ENCODE data around the gene PRND. TPM values are rescaled to one million over a fixed set of nuclear protein-coding genes. Genes with fewer than 3 reads are reported as not detected.

The PRND gene, protein sequence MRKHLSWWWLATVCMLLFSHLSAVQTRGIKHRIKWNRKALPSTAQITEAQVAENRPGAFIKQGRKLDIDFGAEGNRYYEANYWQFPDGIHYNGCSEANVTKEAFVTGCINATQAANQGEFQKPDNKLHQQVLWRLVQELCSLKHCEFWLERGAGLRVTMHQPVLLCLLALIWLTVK
- polyA plus RNA-seq (2011; rRNA removed) (not detected in 2 replicates), polyA plus RNA-seq (2017; fragmentation: RNase III; extraction: RNeasy Plus Mini Kit Qiagen cat#74134 plus additional on column Dnase treatment) (not detected in 3 replicates), polyA minus RNA-seq (2011; rRNA and poly(A)+ RNA removed) (not detected in 2 replicates)
- polyA plus RNA-seq (2012; cell fraction: cytosol; rRNA removed): not detected in 2 replicates
- polyA plus RNA-seq (2012; cell fraction: nucleus; rRNA removed): not detected in 2 replicates

GRCh38 chr20:4721719-4722118 is at the start of gene PRND:
PRND (plus strand) TSS chr20:4721909; CDS start chr20:4724552, 2,643 bp downstream.
- H3K9me3 ChIP-seq: no peaks in the 10 kb centered on the region
- H3K4me1 ChIP-seq: peaks cover 6% of the 10 kb centered on the region; the same call in 2 of the 3 replicates
- ChIA-PET CTCF (interaction anchor here (0.7 to 15.3 kb wide), 10 partner anchors 15 to 739 kb away, joined by 3 to 378 read pairs (median 4); no protein-coding TSS in a partner anchor), POLR2A (no interaction called here)
- H3K4me2 ChIP-seq: peak within 1 kb of the TSS; percentile 84
- TF ChIP-seq ATOH8 (CRISPR knock-in tag; IDR thresholded peaks at IDR 0.05; ENCODE audit: low read depth) (no peak), FOSB (CRISPR knock-in tag; IDR thresholded peaks at IDR 0.05) (no peak), ELK1 (IDR thresholded peaks at IDR 0.05; ENCODE audit: low read depth, low read length) (no peak), PHF8 (IDR thresholded peaks at IDR 0.05; ENCODE audit: borderline replicate concordance, low read depth) (no peak), EHMT2 (IDR thresholded peaks at IDR 0.05; ENCODE audit: low read depth) (no peak), NFE2L2 (conservative IDR thresholded peaks at IDR 0.05; ENCODE audit: low read length) (no peak), REST (IDR thresholded peaks at IDR 0.05) (no peak), JUNB (IDR thresholded peaks at IDR 0.05) (no peak), SMC3 (IDR thresholded peaks at IDR 0.05) (no peak), FOSL2 (IDR thresholded peaks at IDR 0.05) (no peak), FOSL2 (CRISPR knock-in tag; IDR thresholded peaks at IDR 0.05) (no peak), NPAS2 (CRISPR knock-in tag; IDR thresholded peaks at IDR 0.05; ENCODE audit: borderline replicate concordance) (no peak), EHF (CRISPR knock-in tag; IDR thresholded peaks at IDR 0.05) (no peak), CEBPB (IDR thresholded peaks at IDR 0.05) (no peak), POLR2A (IDR thresholded peaks at IDR 0.05; ENCODE audit: low read length) (no peak), NR3C1 (IDR thresholded peaks at IDR 0.05) (no peak), KDM5A (IDR thresholded peaks at IDR 0.05) (no peak)
- TF ChIP-seq, protein P1, sequence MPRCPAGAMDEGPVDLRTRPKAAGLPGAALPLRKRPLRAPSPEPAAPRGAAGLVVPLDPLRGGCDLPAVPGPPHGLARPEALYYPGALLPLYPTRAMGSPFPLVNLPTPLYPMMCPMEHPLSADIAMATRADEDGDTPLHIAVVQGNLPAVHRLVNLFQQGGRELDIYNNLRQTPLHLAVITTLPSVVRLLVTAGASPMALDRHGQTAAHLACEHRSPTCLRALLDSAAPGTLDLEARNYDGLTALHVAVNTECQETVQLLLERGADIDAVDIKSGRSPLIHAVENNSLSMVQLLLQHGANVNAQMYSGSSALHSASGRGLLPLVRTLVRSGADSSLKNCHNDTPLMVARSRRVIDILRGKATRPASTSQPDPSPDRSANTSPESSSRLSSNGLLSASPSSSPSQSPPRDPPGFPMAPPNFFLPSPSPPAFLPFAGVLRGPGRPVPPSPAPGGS (IDR thresholded peaks at IDR 0.05): no peak
- H3K27ac ChIP-seq: peak within 1 kb of the TSS in 1 of 2 experiments; percentile 5; a peak in 1 of 6 replicates
- DNase-seq (ENCODE audit: low read depth in 1 of 2, low spot score in 1 of 2): no peak
- peak within 1 kb of the TSS; percentile 23; the same call in 1 of the 3 replicates for H3K4me3 ChIP-seq
- ATAC-seq: peak in 1 of 2 experiments; percentile 18; a peak in 1 of 6 replicates
- 64% methylated on average over 6 of the region's 8 CpGs for WGBS (ENCODE audit: missing lambda C conversion rate)
- no peak for FAIRE-seq

DNA sequence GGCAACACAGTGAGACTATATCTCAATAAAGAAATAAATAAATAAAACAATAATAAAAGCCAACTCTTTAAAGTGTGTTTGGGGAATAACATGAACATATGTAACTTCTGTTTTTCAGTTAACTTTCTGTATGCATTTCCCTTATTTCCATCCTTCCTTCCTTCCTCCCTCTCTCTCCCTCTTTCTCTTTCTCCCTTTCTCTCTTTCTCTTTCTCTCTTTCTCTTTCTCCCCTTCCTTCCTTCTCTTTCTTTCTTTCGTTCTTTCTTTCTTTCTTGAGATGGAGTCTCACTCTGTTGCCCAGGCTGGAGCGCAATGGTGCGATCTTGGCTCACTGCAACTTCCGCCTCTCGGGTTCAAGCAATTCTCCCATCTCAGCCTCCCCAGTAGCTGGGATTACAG is 48.8 kb upstream of the PRND start:
- H3K4me3 ChIP-seq: no peak overlapping the region
- H3K9me3 ChIP-seq: no peaks in the 10 kb centered on the region
- FAIRE-seq: no peak
- no peak overlapping the region for H3K27ac ChIP-seq
- POLR2A ChIA-PET: no interaction called here
- CTCF ChIA-PET: interaction anchor here (0.6 to 1.8 kb wide), 4 partner anchors 12 to 80 kb away, joined by 3 to 4 read pairs (median 4); no protein-coding TSS in a partner anchor
- no peak overlapping the region for H3K4me2 ChIP-seq
- no peak for DNase-seq (ENCODE audit: low read depth in 1 of 2, low spot score in 1 of 2)
- no peak for TF ChIP-seq RNF2 (IDR thresholded peaks at IDR 0.05; ENCODE audit: borderline replicate concordance, low read depth)
- TF ChIP-seq GATA3 (IDR thresholded peaks at IDR 0.05; ENCODE audit: borderline replicate concordance): no peak
- TF ChIP-seq KDM5A (IDR thresholded peaks at IDR 0.05): no peak
- no peak for TF ChIP-seq CHD4 (IDR thresholded peaks at IDR 0.05; ENCODE audit: borderline replicate concordance)
- TF ChIP-seq JUN (IDR thresholded peaks at IDR 0.05): no peak
- TF ChIP-seq PHF8 (IDR thresholded peaks at IDR 0.05; ENCODE audit: borderline replicate concordance, low read depth): no peak
- TF ChIP-seq CBX2 (IDR thresholded peaks at IDR 0.05; ENCODE audit: borderline replicate concordance, low read depth): no peak
- ATAC-seq: no peak
- 81% methylated on average over 5 of the region's 5 CpGs for WGBS (ENCODE audit: missing lambda C conversion rate)
- no peaks in the 10 kb centered on the region for H3K4me1 ChIP-seq

All from A549 (cell line).